ENCODE data around the gene OLFM1. TPM values are rescaled to one million over a fixed set of nuclear protein-coding genes. Genes with fewer than 3 reads are reported as not detected.
"Not testable (repeated sequence)": the region's sequence is repeated elsewhere in the genome, so short reads cannot be mapped to it uniquely, and the experiment has no call there.

Gene OLFM1
- total and polyA plus RNA-seq, 4 donors, result 2.0 to 5.9 (median 4.4) TPM

DNA sequence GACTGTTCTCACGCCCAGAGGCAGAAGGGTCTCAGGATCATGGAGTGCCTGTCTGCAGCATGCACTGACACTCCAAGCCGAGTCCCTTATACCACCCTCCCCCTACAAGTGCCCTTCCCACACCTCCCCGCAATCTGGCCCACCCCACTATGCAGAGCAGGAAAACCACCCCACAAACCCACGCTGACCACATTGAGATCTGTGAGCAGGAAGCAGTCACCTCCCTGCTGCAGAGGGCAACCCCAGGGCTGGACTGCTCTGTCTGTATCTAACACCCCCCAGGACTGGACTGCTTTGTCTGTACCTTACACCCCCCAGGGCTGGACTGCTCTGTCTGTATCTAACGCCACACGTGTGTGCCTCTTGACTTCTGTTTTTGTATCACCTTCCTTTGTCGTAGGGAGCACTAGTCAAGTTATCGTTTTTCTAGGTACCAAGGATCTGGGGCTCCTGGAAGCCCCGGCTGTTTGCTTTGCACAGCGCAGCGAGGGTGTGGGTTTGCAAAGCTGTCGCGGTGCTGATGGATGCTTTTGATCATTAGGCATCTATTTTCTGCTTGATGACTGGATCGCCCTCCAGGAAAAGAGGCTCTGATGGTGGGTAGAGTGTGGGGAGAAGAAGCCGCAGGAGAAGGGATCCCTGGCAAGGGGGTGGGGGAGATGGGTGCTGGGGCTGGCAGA is 21.5 kb downstream of the OLFM1 start:
- no peaks in the 10 kb centered on the region for H3K4me1 ChIP-seq (ENCODE audit: control insufficient read depth in 4 of 4, insufficient read depth in 4 of 4, low read length in 3 of 4)
- H3K9me3 ChIP-seq (ENCODE audit: control insufficient read depth in 4 of 4, low read length in 3 of 4), result no peaks in the 10 kb centered on the region
- no peak overlapping the region for H3K27ac ChIP-seq (ENCODE audit: low read depth in 1 of 2, low read length in 2 of 2)
- DNase-seq (ENCODE audit: low spot score), result no peak
- no peak overlapping the region for H3K4me3 ChIP-seq (ENCODE audit: low read depth in 1 of 3, low read length in 3 of 3)
- peaks cover 0 to 3% (median under 1%) of the 10 kb centered on the region in 4 donors for H3K27me3 ChIP-seq (ENCODE audit: control insufficient read depth in 4 of 4, insufficient read depth in 4 of 4, low read length in 3 of 4)
- no peaks in the 10 kb centered on the region for H3K36me3 ChIP-seq (ENCODE audit: control insufficient read depth in 4 of 4, insufficient read depth in 3 of 4, low read depth in 1 of 4, low read length in 3 of 4)
- 59% methylated on average over 15 of the region's 15 CpGs for WGBS
- H3K9ac ChIP-seq (ENCODE audit: low read depth in 1 of 2, low read length in 2 of 2), result no peak overlapping the region
- TF ChIP-seq HNF4G (IDR thresholded peaks at IDR 0.05), result no peak

DNA sequence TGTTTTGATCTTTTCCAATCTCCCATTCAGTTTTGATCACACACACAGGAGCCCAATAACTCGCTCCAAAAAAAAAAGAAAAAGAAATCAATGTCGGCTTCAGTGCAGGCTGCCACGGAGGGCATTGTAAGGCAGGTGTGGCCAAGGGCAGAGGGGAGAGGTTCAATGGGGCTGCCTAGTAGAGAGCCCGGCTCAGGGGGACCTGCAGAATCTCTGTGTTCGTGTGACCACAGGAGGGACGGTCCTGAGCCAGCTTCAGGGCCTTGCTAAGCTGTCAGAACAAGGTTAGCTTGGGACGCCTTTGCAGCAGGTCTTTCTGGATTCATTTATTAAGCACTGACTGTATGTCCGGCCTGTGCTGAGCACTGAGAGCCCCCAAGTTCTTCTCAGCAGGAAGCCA is 22.2 kb downstream of the OLFM1 start:
- 50% methylated on average over 8 of the region's 8 CpGs for WGBS
- TF ChIP-seq NR2F2 (IDR thresholded peaks at IDR 0.05) (no peak), RAD21 (IDR thresholded peaks at IDR 0.05) (no peak)
- TF ChIP-seq, protein P1, sequence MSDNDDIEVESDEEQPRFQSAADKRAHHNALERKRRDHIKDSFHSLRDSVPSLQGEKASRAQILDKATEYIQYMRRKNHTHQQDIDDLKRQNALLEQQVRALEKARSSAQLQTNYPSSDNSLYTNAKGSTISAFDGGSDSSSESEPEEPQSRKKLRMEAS (IDR thresholded peaks at IDR 0.05), result no peak
- TF ChIP-seq, protein P2, sequence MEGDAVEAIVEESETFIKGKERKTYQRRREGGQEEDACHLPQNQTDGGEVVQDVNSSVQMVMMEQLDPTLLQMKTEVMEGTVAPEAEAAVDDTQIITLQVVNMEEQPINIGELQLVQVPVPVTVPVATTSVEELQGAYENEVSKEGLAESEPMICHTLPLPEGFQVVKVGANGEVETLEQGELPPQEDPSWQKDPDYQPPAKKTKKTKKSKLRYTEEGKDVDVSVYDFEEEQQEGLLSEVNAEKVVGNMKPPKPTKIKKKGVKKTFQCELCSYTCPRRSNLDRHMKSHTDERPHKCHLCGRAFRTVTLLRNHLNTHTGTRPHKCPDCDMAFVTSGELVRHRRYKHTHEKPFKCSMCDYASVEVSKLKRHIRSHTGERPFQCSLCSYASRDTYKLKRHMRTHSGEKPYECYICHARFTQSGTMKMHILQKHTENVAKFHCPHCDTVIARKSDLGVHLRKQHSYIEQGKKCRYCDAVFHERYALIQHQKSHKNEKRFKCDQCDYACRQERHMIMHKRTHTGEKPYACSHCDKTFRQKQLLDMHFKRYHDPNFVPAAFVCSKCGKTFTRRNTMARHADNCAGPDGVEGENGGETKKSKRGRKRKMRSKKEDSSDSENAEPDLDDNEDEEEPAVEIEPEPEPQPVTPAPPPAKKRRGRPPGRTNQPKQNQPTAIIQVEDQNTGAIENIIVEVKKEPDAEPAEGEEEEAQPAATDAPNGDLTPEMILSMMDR (IDR thresholded peaks at IDR 0.05; ENCODE audit: low read depth, low read length, missing input control), result no peak
- TF ChIP-seq, protein P3, sequence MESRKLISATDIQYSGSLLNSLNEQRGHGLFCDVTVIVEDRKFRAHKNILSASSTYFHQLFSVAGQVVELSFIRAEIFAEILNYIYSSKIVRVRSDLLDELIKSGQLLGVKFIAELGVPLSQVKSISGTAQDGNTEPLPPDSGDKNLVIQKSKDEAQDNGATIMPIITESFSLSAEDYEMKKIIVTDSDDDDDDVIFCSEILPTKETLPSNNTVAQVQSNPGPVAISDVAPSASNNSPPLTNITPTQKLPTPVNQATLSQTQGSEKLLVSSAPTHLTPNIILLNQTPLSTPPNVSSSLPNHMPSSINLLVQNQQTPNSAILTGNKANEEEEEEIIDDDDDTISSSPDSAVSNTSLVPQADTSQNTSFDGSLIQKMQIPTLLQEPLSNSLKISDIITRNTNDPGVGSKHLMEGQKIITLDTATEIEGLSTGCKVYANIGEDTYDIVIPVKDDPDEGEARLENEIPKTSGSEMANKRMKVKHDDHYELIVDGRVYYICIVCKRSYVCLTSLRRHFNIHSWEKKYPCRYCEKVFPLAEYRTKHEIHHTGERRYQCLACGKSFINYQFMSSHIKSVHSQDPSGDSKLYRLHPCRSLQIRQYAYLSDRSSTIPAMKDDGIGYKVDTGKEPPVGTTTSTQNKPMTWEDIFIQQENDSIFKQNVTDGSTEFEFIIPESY (IDR thresholded peaks at IDR 0.05), result no peak
- H3K9ac ChIP-seq (ENCODE audit: low read depth in 1 of 2, low read length in 2 of 2), result no peak overlapping the region
- H3K9me3 ChIP-seq (ENCODE audit: control insufficient read depth in 4 of 4, low read length in 3 of 4), result no peaks in the 10 kb centered on the region
- peaks cover 0 to 2% (median 0%) of the 10 kb centered on the region in 4 donors for H3K27me3 ChIP-seq (ENCODE audit: control insufficient read depth in 4 of 4, insufficient read depth in 4 of 4, low read length in 3 of 4)
- H3K27ac ChIP-seq (ENCODE audit: low read depth in 1 of 2, low read length in 2 of 2), result no peak overlapping the region
- H3K4me3 ChIP-seq (ENCODE audit: low read depth in 1 of 3, low read length in 3 of 3), result no peak overlapping the region
- no peak for DNase-seq (ENCODE audit: low spot score)
- no peaks in the 10 kb centered on the region for H3K36me3 ChIP-seq (ENCODE audit: control insufficient read depth in 4 of 4, insufficient read depth in 3 of 4, low read depth in 1 of 4, low read length in 3 of 4)
- no peaks in the 10 kb centered on the region for H3K4me1 ChIP-seq (ENCODE audit: control insufficient read depth in 4 of 4, insufficient read depth in 4 of 4, low read length in 3 of 4)

DNA sequence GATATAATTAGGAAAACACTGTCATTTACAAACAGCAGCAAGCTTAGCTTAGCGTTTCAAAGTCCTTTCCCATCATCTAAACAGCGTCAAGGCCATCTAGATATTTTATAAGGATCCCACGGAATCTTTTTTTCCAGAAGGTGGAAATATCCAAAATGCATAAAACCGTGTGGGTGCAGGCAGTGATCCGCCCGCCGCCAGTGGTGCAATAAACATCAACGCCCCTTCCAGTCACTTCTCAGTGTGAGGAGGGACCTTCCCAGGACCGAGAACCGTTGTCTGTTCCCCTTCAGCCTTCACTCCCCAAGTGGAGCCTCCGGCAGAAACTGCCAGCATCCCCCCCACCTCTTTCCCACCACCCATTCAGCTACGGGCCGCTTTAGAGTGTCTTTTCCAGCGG is 22.9 kb downstream of the OLFM1 start:
- DNase-seq (ENCODE audit: low spot score), result no peak
- H3K9ac ChIP-seq (ENCODE audit: low read depth in 1 of 2, low read length in 2 of 2), result no peak overlapping the region
- H3K9me3 ChIP-seq (ENCODE audit: control insufficient read depth in 4 of 4, low read length in 3 of 4), result no peaks in the 10 kb centered on the region
- no peak overlapping the region for H3K4me3 ChIP-seq (ENCODE audit: low read depth in 1 of 3, low read length in 3 of 3)
- no peaks in the 10 kb centered on the region for H3K4me1 ChIP-seq (ENCODE audit: control insufficient read depth in 4 of 4, insufficient read depth in 4 of 4, low read length in 3 of 4)
- H3K36me3 ChIP-seq (ENCODE audit: control insufficient read depth in 4 of 4, insufficient read depth in 3 of 4, low read depth in 1 of 4, low read length in 3 of 4), result no peaks in the 10 kb centered on the region
- peaks cover 0 to 2% (median 0%) of the 10 kb centered on the region in 4 donors for H3K27me3 ChIP-seq (ENCODE audit: control insufficient read depth in 4 of 4, insufficient read depth in 4 of 4, low read length in 3 of 4)
- no peak for TF ChIP-seq HNF4A (conservative IDR thresholded peaks at IDR 0.05)
- TF ChIP-seq, protein P4, sequence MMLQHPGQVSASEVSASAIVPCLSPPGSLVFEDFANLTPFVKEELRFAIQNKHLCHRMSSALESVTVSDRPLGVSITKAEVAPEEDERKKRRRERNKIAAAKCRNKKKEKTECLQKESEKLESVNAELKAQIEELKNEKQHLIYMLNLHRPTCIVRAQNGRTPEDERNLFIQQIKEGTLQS (IDR thresholded peaks at IDR 0.05), result no peak
- TF ChIP-seq YY1 (IDR thresholded peaks at IDR 0.05), result no peak
- TF ChIP-seq TAF1 (conservative IDR thresholded peaks at IDR 0.05), result no peak
- TF ChIP-seq, protein P3 (IDR thresholded peaks at IDR 0.05), result no peak
- no peak for TF ChIP-seq EGR1 (IDR thresholded peaks at IDR 0.05; ENCODE audit: low read depth in 2 of 2)
- TF ChIP-seq, protein P2 (IDR thresholded peaks at IDR 0.05; ENCODE audit: low read depth, low read length, missing input control), result no peak
- H3K27ac ChIP-seq (ENCODE audit: low read depth in 1 of 2, low read length in 2 of 2), result no peak overlapping the region
- WGBS, result 71% methylated on average over 14 of the region's 14 CpGs

DNA sequence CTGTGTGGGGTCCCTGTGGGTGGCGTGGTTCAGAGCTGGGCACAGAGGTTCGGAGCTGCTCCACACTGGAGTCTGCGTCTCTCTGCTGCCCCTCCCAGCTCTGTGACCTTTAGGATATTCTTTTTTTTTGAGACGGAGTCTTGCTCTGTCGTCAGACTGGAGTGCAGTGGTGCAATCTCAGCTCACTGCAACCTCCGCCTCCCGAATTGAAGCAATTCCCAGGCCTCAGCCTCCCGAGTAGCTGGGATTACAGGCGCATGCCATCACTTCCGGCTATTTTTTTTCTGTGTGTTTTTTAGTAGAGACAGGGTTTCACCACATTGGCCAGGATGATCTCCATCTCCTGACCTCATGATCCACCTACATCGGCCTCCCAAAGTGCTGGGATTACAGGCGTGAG is 24.1 kb downstream of the OLFM1 start:
- not testable (repeated sequence) for H3K9ac ChIP-seq (ENCODE audit: low read depth in 1 of 2, low read length in 2 of 2); H3K4me3 ChIP-seq (ENCODE audit: low read depth in 1 of 3, low read length in 3 of 3); H3K27me3 ChIP-seq (ENCODE audit: control insufficient read depth in 4 of 4, insufficient read depth in 4 of 4, low read length in 3 of 4); H3K9me3 ChIP-seq (ENCODE audit: control insufficient read depth in 4 of 4, low read length in 3 of 4); H3K36me3 ChIP-seq (ENCODE audit: control insufficient read depth in 4 of 4, insufficient read depth in 3 of 4, low read depth in 1 of 4, low read length in 3 of 4); DNase-seq (ENCODE audit: low spot score); H3K27ac ChIP-seq (ENCODE audit: low read depth in 1 of 2, low read length in 2 of 2); H3K4me1 ChIP-seq (ENCODE audit: control insufficient read depth in 4 of 4, insufficient read depth in 4 of 4, low read length in 3 of 4)
- 76% methylated on average over 12 of the region's 12 CpGs for WGBS

All from liver (tissue), 9 donors.